GM21390 (cell line): ENCODE measurements around the gene ZNF558.

Experiments
- ATAC-seq: cut with Tn5 transposase; IDR thresholded peaks from one replicate; pipeline ENCODE4 v1.9.1; 2021; ENCODE audit not compliant: unreplicated experiment

ZNF558 gene

GRCh38 chr19:8832132-8833021 lies at the start of gene ZNF558, which contains the start of gene MBD3L1:
Gene ZNF558 (minus strand): TSS chr19:8832304. CDS start chr19:8822659, 9,645 bp downstream.
Gene MBD3L1 (plus strand): TSS chr19:8832377. CDS start chr19:8842679, 10,302 bp downstream.
- ATAC-seq: peak; percentile 87

GRCh38 chr19:8881512-8881911 lies 49.4 kb upstream of the ZNF558 start:
- no peak for ATAC-seq

GRCh38 chr19:8880868-8881488 lies 48.9 kb upstream of the ZNF558 start:
- no peak for ATAC-seq

- ATAC-seq: no peak
Observed at GRCh38 chr19:8877854-8878705, 46.0 kb upstream of the ZNF558 start.

GRCh38 chr19:8866344-8866743 lies 34.2 kb upstream of the ZNF558 start:
- no peak for ATAC-seq

GRCh38 chr19:8858260-8858659 lies 26.2 kb upstream of the ZNF558 start:
- no peak for ATAC-seq

GRCh38 chr19:8850488-8850887 lies 18.4 kb upstream of the ZNF558 start:
- no peak for ATAC-seq

GRCh38 chr19:8849232-8849631 lies 17.1 kb upstream of the ZNF558 start:
- no peak for ATAC-seq

- ATAC-seq: no peak
Observed at GRCh38 chr19:8846819-8847218, 14.7 kb upstream of the ZNF558 start.

- ATAC-seq: no peak
Observed at GRCh38 chr19:8840708-8841107, 8.6 kb upstream of the ZNF558 start.

- no peak for ATAC-seq
Observed at GRCh38 chr19:8835877-8836276, 3.8 kb upstream of the ZNF558 start.

GRCh38 chr19:8835446-8835845 lies 3.3 kb upstream of the ZNF558 start:
- no peak for ATAC-seq

GRCh38 chr19:8831832-8832131 lies 322 bp downstream of the ZNF558 start:
- peak; percentile 19 for ATAC-seq

- ATAC-seq: no peak
Observed at GRCh38 chr19:8831373-8831772, 731 bp downstream of the ZNF558 start.

- no peak for ATAC-seq
Observed at GRCh38 chr19:8827277-8827676, 4.8 kb downstream of the ZNF558 start.

- ATAC-seq: no peak
Observed at GRCh38 chr19:8826371-8826770, 5.7 kb downstream of the ZNF558 start.

- no peak for ATAC-seq
Observed at GRCh38 chr19:8821748-8822241, 10.3 kb downstream of the ZNF558 start.

- ATAC-seq: no peak
Observed at GRCh38 chr19:8820234-8820633, 11.9 kb downstream of the ZNF558 start.

- no peak for ATAC-seq
Observed at GRCh38 chr19:8815780-8816179, 16.3 kb downstream of the ZNF558 start.

- no peak for ATAC-seq
Observed at GRCh38 chr19:8814176-8814575, 17.9 kb downstream of the ZNF558 start.
